ENCODE data around the gene RND2. TPM values are rescaled to one million over a fixed set of nuclear protein-coding genes. Genes with fewer than 3 reads are reported as not detected.

RND2 gene
- total RNA-seq, 3 donors from 2014 or later, result 0.16 to 2.0 (median 1.3) TPM

DNA sequence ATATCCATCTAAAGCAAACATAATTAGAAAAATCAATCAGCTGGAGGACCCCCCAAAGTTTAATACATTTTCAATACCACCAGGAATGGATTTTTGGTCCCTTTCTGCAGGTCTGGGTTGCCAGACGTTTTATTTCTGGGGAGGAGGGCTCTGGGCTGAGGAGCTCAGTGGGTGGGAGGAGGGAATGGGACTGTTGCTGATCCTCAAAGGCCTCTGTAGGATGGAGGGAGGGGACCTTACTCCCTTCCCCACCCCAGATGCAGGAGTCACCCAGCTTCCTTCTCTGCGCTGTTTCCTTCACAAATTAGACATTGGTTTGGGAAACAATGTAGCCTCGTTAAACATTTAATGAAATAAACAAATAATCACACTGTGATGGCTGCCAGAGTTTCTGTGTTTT is 6.6 kb downstream of the RND2 start:
- TF ChIP-seq POLR2AphosphoS5 (IDR thresholded peaks at IDR 0.05), result no peak
- TF ChIP-seq, protein P1, sequence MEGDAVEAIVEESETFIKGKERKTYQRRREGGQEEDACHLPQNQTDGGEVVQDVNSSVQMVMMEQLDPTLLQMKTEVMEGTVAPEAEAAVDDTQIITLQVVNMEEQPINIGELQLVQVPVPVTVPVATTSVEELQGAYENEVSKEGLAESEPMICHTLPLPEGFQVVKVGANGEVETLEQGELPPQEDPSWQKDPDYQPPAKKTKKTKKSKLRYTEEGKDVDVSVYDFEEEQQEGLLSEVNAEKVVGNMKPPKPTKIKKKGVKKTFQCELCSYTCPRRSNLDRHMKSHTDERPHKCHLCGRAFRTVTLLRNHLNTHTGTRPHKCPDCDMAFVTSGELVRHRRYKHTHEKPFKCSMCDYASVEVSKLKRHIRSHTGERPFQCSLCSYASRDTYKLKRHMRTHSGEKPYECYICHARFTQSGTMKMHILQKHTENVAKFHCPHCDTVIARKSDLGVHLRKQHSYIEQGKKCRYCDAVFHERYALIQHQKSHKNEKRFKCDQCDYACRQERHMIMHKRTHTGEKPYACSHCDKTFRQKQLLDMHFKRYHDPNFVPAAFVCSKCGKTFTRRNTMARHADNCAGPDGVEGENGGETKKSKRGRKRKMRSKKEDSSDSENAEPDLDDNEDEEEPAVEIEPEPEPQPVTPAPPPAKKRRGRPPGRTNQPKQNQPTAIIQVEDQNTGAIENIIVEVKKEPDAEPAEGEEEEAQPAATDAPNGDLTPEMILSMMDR (IDR thresholded peaks at IDR 0.05), result no peak
- TF ChIP-seq POLR2A (IDR thresholded peaks at IDR 0.05), result no peak
- Histone ChIP-seq H3K9me3 (no peaks in the 10 kb centered on the region), H3K4me3 (no peak overlapping the region), H3K4me1 (no peaks in the 10 kb centered on the region), H3K27ac (no peak overlapping the region), H3K36me3 (no peaks in the 10 kb centered on the region), H3K27me3 (no peaks in the 10 kb centered on the region)
- DNase-seq (ENCODE audit: low spot score in 2 of 2), result no peak
- intact Hi-C loops (cut with DNase I; ENCODE audit: low total_unique reads), result no loop called here

- H3K9me3 ChIP-seq, result no peaks in the 10 kb centered on the region
- no peak for DNase-seq (ENCODE audit: low spot score in 2 of 2)
- no peak overlapping the region for H3K27ac ChIP-seq
- intact Hi-C loops (cut with DNase I; ENCODE audit: low total_unique reads), result no loop called here
- H3K36me3 ChIP-seq, result no peaks in the 10 kb centered on the region
- no peaks in the 10 kb centered on the region for H3K27me3 ChIP-seq
- H3K4me3 ChIP-seq, result no peak overlapping the region
- no peaks in the 10 kb centered on the region for H3K4me1 ChIP-seq
- TF ChIP-seq, protein P1 (IDR thresholded peaks at IDR 0.05), result no peak
- TF ChIP-seq POLR2AphosphoS5 (IDR thresholded peaks at IDR 0.05) (no peak), POLR2A (IDR thresholded peaks at IDR 0.05) (no peak)
Measured at GRCh38 chr17:43033948-43034881, 9.2 kb downstream of the RND2 start.

DNA sequence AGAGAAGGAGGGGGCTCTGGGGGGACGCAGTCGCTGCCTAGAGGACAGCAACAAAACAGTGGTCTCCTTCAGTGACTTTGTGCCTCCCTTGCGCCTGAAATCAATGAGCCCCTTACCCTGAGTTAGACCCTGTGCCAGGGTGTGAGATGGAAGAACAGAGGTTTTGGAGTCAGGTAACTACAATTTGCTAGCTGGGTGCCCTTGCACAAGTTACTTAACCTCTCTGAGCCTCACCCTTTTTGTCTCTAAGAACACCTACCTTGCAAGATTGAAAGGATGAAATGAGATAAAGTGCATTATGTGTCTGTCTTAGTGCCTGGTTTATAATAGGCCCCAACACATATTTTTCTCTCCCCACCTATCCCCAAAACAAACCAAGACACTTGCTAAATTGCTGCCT is 9.9 kb downstream of the RND2 start:
- Histone ChIP-seq H3K4me1 (no peaks in the 10 kb centered on the region), H3K27me3 (no peaks in the 10 kb centered on the region), H3K27ac (no peak overlapping the region), H3K9me3 (no peaks in the 10 kb centered on the region), H3K36me3 (no peaks in the 10 kb centered on the region), H3K4me3 (no peak overlapping the region)
- TF ChIP-seq, protein P1 (IDR thresholded peaks at IDR 0.05), result no peak
- TF ChIP-seq POLR2AphosphoS5 (IDR thresholded peaks at IDR 0.05), result no peak
- no peak for TF ChIP-seq POLR2A (IDR thresholded peaks at IDR 0.05)
- DNase-seq (ENCODE audit: low spot score in 2 of 2), result no peak
- intact Hi-C loops (cut with DNase I; ENCODE audit: low total_unique reads), result loop anchor here (5.0 kb wide), 1 partner anchor 517 kb away; no protein-coding TSS in a partner anchor

DNA sequence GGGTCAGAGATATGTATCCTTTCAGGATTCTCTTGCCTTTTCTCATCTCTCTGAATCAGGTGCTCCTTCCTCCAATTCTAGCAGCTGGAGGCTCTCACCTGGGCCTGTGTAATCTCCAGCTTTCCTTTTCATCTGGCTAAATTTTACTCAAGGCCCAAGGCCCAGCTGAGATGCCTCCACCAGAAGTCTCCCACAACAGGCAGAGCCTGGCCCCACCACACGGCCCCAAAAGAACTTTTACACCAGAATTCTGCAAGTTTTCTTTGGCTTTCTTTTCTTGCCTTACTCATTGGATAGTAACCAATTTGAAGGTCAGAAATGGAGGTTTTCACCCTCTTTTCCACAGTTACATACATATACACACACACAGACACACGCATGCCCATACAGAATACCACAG is 14.6 kb downstream of the RND2 start:
- no peak for DNase-seq (ENCODE audit: low spot score in 2 of 2)
- intact Hi-C loops (cut with DNase I; ENCODE audit: low total_unique reads), result loop anchor here (5.0 kb wide), 1 partner anchor 513 kb away; no protein-coding TSS in a partner anchor
- TF ChIP-seq, protein P1 (IDR thresholded peaks at IDR 0.05), result no peak
- no peak for TF ChIP-seq POLR2A (IDR thresholded peaks at IDR 0.05)
- TF ChIP-seq POLR2AphosphoS5 (IDR thresholded peaks at IDR 0.05), result no peak
- Histone ChIP-seq H3K4me3 (no peak overlapping the region), H3K27me3 (no peaks in the 10 kb centered on the region), H3K27ac (no peak overlapping the region), H3K4me1 (no peaks in the 10 kb centered on the region), H3K36me3 (no peaks in the 10 kb centered on the region), H3K9me3 (no peaks in the 10 kb centered on the region)

DNA sequence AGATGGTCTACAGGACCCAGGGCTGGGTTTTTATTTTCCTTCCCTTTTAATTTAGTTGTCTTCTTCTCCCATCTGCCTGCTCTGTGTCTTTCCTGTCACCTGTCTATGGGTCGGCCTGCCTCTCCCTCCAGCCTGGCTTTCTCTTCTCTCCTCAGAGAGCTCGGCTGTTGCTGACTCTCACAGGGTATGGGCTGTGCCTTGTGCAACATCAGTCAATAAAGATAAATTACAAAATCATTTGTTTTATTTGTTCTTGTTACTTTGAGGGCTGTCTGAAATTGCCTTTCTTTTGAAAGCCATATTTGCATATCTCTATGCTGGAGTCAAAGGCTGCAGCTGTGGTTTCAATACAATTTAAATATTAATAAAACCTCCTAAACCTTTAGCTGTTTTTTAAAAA is 15.6 kb downstream of the RND2 start:
- Histone ChIP-seq H3K4me3 (no peak overlapping the region), H3K27ac (no peak overlapping the region), H3K4me1 (no peaks in the 10 kb centered on the region), H3K27me3 (no peaks in the 10 kb centered on the region), H3K9me3 (no peaks in the 10 kb centered on the region), H3K36me3 (no peaks in the 10 kb centered on the region)
- DNase-seq (ENCODE audit: low spot score in 2 of 2), result no peak
- TF ChIP-seq POLR2A (IDR thresholded peaks at IDR 0.05), result no peak
- TF ChIP-seq, protein P1 (IDR thresholded peaks at IDR 0.05), result no peak
- TF ChIP-seq POLR2AphosphoS5 (IDR thresholded peaks at IDR 0.05), result no peak
- intact Hi-C loops (cut with DNase I; ENCODE audit: low total_unique reads), result no loop called here

All from breast epithelium (tissue), 4 donors.